Measurements from ENCODE around the gene SDK1. TPM values are rescaled to one million over a fixed set of nuclear protein-coding genes. Genes with fewer than 3 reads are reported as not detected.
"Not testable (repeated sequence)": the region's sequence is repeated elsewhere in the genome, so short reads cannot be mapped to it uniquely, and the experiment has no call there.

Gene SDK1
- total RNA-seq, 1 donor from 2014 or later = 2.5 TPM

GRCh38 chr7:4257146-4258111 lies 956.4 kb downstream of the SDK1 start:
- DNase-seq = no peak
- intact Hi-C loops (cut with micrococcal nuclease) = no loop called here
- no peak for ATAC-seq

- DNase-seq; intact Hi-C loops (cut with micrococcal nuclease); ATAC-seq: not testable (repeated sequence)
Measured at GRCh38 chr7:4260116-4260515, 959.1 kb downstream of the SDK1 start.

- ATAC-seq = peak; percentile 61
- intact Hi-C loops (cut with micrococcal nuclease) = no loop called here
- DNase-seq = peak; percentile 35
Measured at GRCh38 chr7:4260867-4261600, 960.0 kb downstream of the SDK1 start.

GRCh38 chr7:4261601-4261960 lies 960.5 kb downstream of the SDK1 start:
- intact Hi-C loops (cut with micrococcal nuclease) = no loop called here
- DNase-seq = no peak
- no peak for ATAC-seq

GRCh38 chr7:4264206-4264605 lies 963.2 kb downstream of the SDK1 start:
- DNase-seq; intact Hi-C loops (cut with micrococcal nuclease); ATAC-seq: not testable (repeated sequence)

- ATAC-seq (no peak), DNase-seq (no peak)
- intact Hi-C loops (cut with micrococcal nuclease) = no loop called here
Measured at GRCh38 chr7:4265066-4265465, 964.0 kb downstream of the SDK1 start.

GRCh38 chr7:4265676-4266075 lies 964.6 kb downstream of the SDK1 start:
- intact Hi-C loops (cut with micrococcal nuclease) = no loop called here
- DNase-seq = no peak
- ATAC-seq = no peak

GRCh38 chr7:4266270-4267040 lies 965.4 kb downstream of the SDK1 start:
- intact Hi-C loops (cut with micrococcal nuclease) = no loop called here

GRCh38 chr7:4267341-4268039 lies 966.4 kb downstream of the SDK1 start:
- ATAC-seq (no peak), DNase-seq (no peak)
- intact Hi-C loops (cut with micrococcal nuclease) = no loop called here

More at GRCh38 chr7:4266270-4267040, 965.4 kb downstream of the SDK1 start:
- no peak for ATAC-seq
- no peak for DNase-seq

GRCh38 chr7:4268040-4268965 lies 967.3 kb downstream of the SDK1 start:
- no peak for ATAC-seq
- DNase-seq = no peak
- intact Hi-C loops (cut with micrococcal nuclease) = no loop called here

- ATAC-seq (no peak), DNase-seq (no peak)
- intact Hi-C loops (cut with micrococcal nuclease) = no loop called here
Measured at GRCh38 chr7:4269086-4269485, 968.0 kb downstream of the SDK1 start.

- ATAC-seq (no peak), DNase-seq (no peak)
- intact Hi-C loops (cut with micrococcal nuclease) = no loop called here
Measured at GRCh38 chr7:4269746-4270145, 968.7 kb downstream of the SDK1 start.

GRCh38 chr7:4270268-4270667 lies 969.2 kb downstream of the SDK1 start:
- ATAC-seq = no peak
- intact Hi-C loops (cut with micrococcal nuclease) = no loop called here
- DNase-seq = no peak

GRCh38 chr7:4270941-4271715 lies 970.1 kb downstream of the SDK1 start:
- intact Hi-C loops (cut with micrococcal nuclease) = no loop called here
- no peak for ATAC-seq
- DNase-seq = no peak

- DNase-seq (no peak), ATAC-seq (no peak)
- intact Hi-C loops (cut with micrococcal nuclease) = no loop called here
Measured at GRCh38 chr7:4271716-4272015, 970.6 kb downstream of the SDK1 start.

GRCh38 chr7:4272141-4272540 lies 971.1 kb downstream of the SDK1 start:
- ATAC-seq (no peak), DNase-seq (no peak)
- intact Hi-C loops (cut with micrococcal nuclease) = no loop called here

- intact Hi-C loops (cut with micrococcal nuclease) = no loop called here
- ATAC-seq = no peak
Measured at GRCh38 chr7:4273566-4274230, 972.6 kb downstream of the SDK1 start.

More at GRCh38 chr7:4273566-4274230, 972.6 kb downstream of the SDK1 start:
- no peak for DNase-seq

Measured in left ventricle myocardium superior (tissue), 1 donor.